GM19193 (cell line): Measurements from ENCODE around the gene PIPOX.

Source experiments
- POLR2A ChIP-seq: IDR thresholded peaks from 4 replicates; pipeline ENCODE4 v1.6.1; 2011; ENCODE audit not compliant: insufficient read depth, insufficient read length; ENCODE audit errors: extremely low read depth

Gene PIPOX

GRCh38 chr17:29010586-29010985, 32.4 kb upstream of the PIPOX start:
- no peak for TF ChIP-seq POLR2A

- no peak for TF ChIP-seq POLR2A
These were observed 30.4 kb upstream of the PIPOX start for GRCh38 chr17:29012535-29012934.

- no peak for TF ChIP-seq POLR2A
These were observed 28.2 kb upstream of the PIPOX start for GRCh38 chr17:29014716-29015115.

GRCh38 chr17:29016345-29017210, 26.4 kb upstream of the PIPOX start:
- no peak for TF ChIP-seq POLR2A

GRCh38 chr17:29018788-29019474, 24.0 kb upstream of the PIPOX start:
- TF ChIP-seq POLR2A, result no peak

GRCh38 chr17:29019475-29020181, 23.3 kb upstream of the PIPOX start:
- no peak for TF ChIP-seq POLR2A

GRCh38 chr17:29020576-29020975, 22.4 kb upstream of the PIPOX start:
- TF ChIP-seq POLR2A, result no peak

GRCh38 chr17:29021226-29021625, 21.7 kb upstream of the PIPOX start:
- TF ChIP-seq POLR2A, result no peak

GRCh38 chr17:29022074-29022473, 20.9 kb upstream of the PIPOX start:
- TF ChIP-seq POLR2A, result no peak

- no peak for TF ChIP-seq POLR2A
These were observed 18.5 kb upstream of the PIPOX start for GRCh38 chr17:29024316-29024952.

GRCh38 chr17:29031488-29031887, 11.5 kb upstream of the PIPOX start:
- TF ChIP-seq POLR2A, result no peak

GRCh38 chr17:29032013-29032856, 10.7 kb upstream of the PIPOX start:
- no peak for TF ChIP-seq POLR2A

- TF ChIP-seq POLR2A, result no peak
These were observed 10.1 kb upstream of the PIPOX start for GRCh38 chr17:29032857-29033197.

GRCh38 chr17:29034510-29034909, 8.4 kb upstream of the PIPOX start:
- TF ChIP-seq POLR2A, result no peak
